K562 (cell line): ENCODE measurements around the gene DGCR2. TPM values are rescaled to one million over a fixed set of nuclear protein-coding genes. Genes with fewer than 3 reads are reported as not detected.

Experiments used
- CBX3 ChIP-seq, 2 experiments: IDR thresholded peaks; 1 replicate in 1 of 2; 2 replicates in 1 of 2; pipeline ENCODE4 v1.6.1; 2012; ENCODE audit warnings: inconsistent platforms in 2 of 2, low read length in 2 of 2, borderline replicate concordance in 1 of 2, control low read depth in 1 of 2
- ETV1 ChIP-seq: fragments of 450-650 bp; conservative IDR thresholded peaks from 2 replicates; pipeline ENCODE4 v1.6.1; 2016; ENCODE audit warnings: missing genetic modification characterization, control low read depth, low read depth, missing compliant biosample characterization
- GABPB1 ChIP-seq: sonication (generic); formaldehyde crosslinking; IDR thresholded peaks from 2 replicates; pipeline ENCODE4 v1.8.0; 2022; ENCODE audit warnings: mild to moderate bottlenecking, missing genetic modification reagents
- IRF2 ChIP-seq: sonication (generic); formaldehyde crosslinking; IDR thresholded peaks from 2 replicates; pipeline ENCODE4 v1.8.1; 2022; ENCODE audit warnings: mild to moderate bottlenecking, missing genetic modification reagents
- MAFF ChIP-seq: IDR thresholded peaks from 2 replicates; pipeline ENCODE4 v1.6.1; 2012; ENCODE audit warnings: low read length, improper control_type of control experiment
- PRMT5 ChIP-seq: sonication (generic); formaldehyde crosslinking; IDR thresholded peaks from 2 replicates; pipeline ENCODE4 v1.5.0; 2020; ENCODE audit warnings: missing genetic modification reagents
- SRSF7 ChIP-seq: fragments of 200-400 bp; formaldehyde crosslinking; optimal IDR thresholded peaks from 2 replicates; pipeline ENCODE3; 2017; ENCODE audit warnings: mild to moderate bottlenecking, low read depth, low read length
- TBL1XR1 ChIP-seq, 2 experiments: IDR thresholded peaks; 2 replicates each; pipeline ENCODE4 v1.6.1; 2012; ENCODE audit warnings: improper control_type of control experiment in 2 of 2, low read length in 2 of 2, mild to moderate bottlenecking in 1 of 2
- U2AF1 ChIP-seq: fragments of 200-400 bp; formaldehyde crosslinking; optimal IDR thresholded peaks from 2 replicates; pipeline ENCODE3; 2017; ENCODE audit warnings: mild to moderate bottlenecking, low read depth, low read length, moderate library complexity
- ZNF3 ChIP-seq: fragments of 250-450 bp; sonication (Bioruptor Pico); IDR thresholded peaks from 2 replicates; pipeline ENCODE4 v1.5.0; 2021; ENCODE audit warnings: mild to moderate bottlenecking, moderate library complexity
- polyA plus RNA-seq, 8 experiments: library from polyadenylated mRNA; depleted of rRNA in 4 of 8; stranded (reverse) in 5 of 8; unstranded in 3 of 8; fragments of >200 nt; fragmentation: Nextera tagmentation in 2 of 8; fragmentation: Illumina TruSeq in 1 of 8; extraction: Ambion mirVana in 2 of 8; extraction: Trizol in 1 of 8; gene quantifications; 2 replicates each; pipeline versions ENCODE4 v1.2.1 to v1.2.3, GENCODE V29; 2011 to 2014; ENCODE audit warnings: inconsistent platforms in 1 of 8, missing spikeins in 1 of 8
- total RNA-seq, 7 experiments: library from RNA; depleted of rRNA in 6 of 7; stranded (reverse); fragments of >200 nt in 6 of 7; fragmentation: Illumina TruSeq in 2 of 7; extraction: Trizol in 2 of 7; gene quantifications; 2 replicates each; pipeline versions ENCODE4 v1.2.1 to v1.2.3, GENCODE V29; 2011 to 2021; ENCODE audit warnings: low replicate concordance in 1 of 7
- TF ChIP-seq, protein P1 (sequence below), 2 experiments: fragments of 450-650 bp; IDR thresholded peaks; 2 replicates each; pipeline ENCODE4 v1.6.1; 2018; ENCODE audit warnings: mild to moderate bottlenecking in 2 of 2, low read depth in 1 of 2; ENCODE audit not compliant: partially characterized antibody in 2 of 2
- TF ChIP-seq, protein P2 (sequence below), 2 experiments: fragments of 450-650 bp; conservative IDR thresholded peaks; 2 replicates each; pipeline ENCODE4 v1.6.1; 2017; ENCODE audit warnings: mild to moderate bottlenecking in 2 of 2, moderate library complexity in 2 of 2
- TF ChIP-seq, protein P3 (sequence below): IDR thresholded peaks from 2 replicates; pipeline ENCODE4 v1.6.1; 2012; ENCODE audit warnings: low read depth, low read length, improper control_type of control experiment, borderline replicate concordance
- TF ChIP-seq, protein P4 (sequence below): sonication (generic); formaldehyde crosslinking; IDR thresholded peaks from 2 replicates; pipeline ENCODE4 v1.5.0; 2020; ENCODE audit warnings: missing genetic modification reagents

Gene DGCR2
- total and polyA plus RNA-seq, 9 of the 15 experiments (the other 6 are each of a cell fraction or from before 2014, with no cell fraction given) = 0.69 to 101 (median 56.4) TPM

DNA sequence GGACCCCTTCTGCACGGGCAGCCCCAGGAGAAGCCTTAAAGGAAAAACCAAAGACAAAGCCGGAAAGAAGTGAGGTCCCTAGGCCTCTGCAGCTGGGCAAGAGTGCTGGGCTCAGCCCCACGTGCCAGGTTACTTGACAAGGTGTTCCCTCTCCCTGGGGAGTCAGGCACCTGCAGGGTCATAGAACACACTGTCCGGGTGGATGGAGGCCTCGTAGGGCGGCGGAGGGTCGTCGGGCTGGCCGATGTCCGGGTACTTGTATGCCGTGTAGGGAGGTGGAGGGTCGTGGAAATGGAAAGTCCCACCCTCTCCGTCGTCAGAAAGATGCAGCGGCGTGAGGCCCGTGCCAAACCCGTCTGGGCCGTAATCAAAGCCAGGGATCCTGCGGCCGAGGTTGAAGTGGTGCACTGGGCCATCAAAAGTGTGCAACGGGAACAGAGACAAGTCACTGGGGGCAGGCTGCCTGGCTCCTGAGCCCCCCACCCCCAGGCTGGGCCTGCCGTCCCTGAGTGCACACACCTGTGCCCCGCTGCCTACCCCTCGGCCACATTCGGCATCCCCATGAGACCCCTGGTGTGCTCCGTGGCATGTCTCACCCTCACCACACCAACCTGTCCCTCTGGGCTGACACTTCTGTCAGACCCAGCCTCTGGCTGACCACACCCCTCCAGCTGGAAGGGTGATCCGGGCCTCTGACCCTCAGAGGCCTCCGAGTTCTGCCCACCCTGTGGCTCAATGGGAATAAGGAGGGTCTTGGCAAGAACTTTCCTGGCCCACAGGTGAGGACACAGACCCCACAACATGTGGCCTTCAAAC is 81.1 kb downstream of the DGCR2 start (continued):
- TF ChIP-seq, protein P1, sequence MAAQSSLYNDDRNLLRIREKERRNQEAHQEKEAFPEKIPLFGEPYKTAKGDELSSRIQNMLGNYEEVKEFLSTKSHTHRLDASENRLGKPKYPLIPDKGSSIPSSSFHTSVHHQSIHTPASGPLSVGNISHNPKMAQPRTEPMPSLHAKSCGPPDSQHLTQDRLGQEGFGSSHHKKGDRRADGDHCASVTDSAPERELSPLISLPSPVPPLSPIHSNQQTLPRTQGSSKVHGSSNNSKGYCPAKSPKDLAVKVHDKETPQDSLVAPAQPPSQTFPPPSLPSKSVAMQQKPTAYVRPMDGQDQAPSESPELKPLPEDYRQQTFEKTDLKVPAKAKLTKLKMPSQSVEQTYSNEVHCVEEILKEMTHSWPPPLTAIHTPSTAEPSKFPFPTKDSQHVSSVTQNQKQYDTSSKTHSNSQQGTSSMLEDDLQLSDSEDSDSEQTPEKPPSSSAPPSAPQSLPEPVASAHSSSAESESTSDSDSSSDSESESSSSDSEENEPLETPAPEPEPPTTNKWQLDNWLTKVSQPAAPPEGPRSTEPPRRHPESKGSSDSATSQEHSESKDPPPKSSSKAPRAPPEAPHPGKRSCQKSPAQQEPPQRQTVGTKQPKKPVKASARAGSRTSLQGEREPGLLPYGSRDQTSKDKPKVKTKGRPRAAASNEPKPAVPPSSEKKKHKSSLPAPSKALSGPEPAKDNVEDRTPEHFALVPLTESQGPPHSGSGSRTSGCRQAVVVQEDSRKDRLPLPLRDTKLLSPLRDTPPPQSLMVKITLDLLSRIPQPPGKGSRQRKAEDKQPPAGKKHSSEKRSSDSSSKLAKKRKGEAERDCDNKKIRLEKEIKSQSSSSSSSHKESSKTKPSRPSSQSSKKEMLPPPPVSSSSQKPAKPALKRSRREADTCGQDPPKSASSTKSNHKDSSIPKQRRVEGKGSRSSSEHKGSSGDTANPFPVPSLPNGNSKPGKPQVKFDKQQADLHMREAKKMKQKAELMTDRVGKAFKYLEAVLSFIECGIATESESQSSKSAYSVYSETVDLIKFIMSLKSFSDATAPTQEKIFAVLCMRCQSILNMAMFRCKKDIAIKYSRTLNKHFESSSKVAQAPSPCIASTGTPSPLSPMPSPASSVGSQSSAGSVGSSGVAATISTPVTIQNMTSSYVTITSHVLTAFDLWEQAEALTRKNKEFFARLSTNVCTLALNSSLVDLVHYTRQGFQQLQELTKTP (IDR thresholded peaks at IDR 0.05; ENCODE audit: low read depth in 1 of 2, partially characterized antibody in 2 of 2) = no peak
- TF ChIP-seq PRMT5 (CRISPR knock-in tag) (no peak), ETV1 (tag) (no peak), TBL1XR1 (IDR thresholded peaks at IDR 0.05; ENCODE audit: low read length in 2 of 2) (no peak), ZNF3 (CRISPR knock-in tag) (no peak), MAFF (no peak), CBX3 (IDR thresholded peaks at IDR 0.05; ENCODE audit: borderline replicate concordance in 1 of 2, low read length in 2 of 2) (no peak), SRSF7 (no peak), GABPB1 (CRISPR knock-in tag) (no peak), IRF2 (CRISPR knock-in tag) (0 out of 2 replicates have a peak, but pooled peaks have one; percentile 53), U2AF1 (no peak)
- TF ChIP-seq, protein P2, sequence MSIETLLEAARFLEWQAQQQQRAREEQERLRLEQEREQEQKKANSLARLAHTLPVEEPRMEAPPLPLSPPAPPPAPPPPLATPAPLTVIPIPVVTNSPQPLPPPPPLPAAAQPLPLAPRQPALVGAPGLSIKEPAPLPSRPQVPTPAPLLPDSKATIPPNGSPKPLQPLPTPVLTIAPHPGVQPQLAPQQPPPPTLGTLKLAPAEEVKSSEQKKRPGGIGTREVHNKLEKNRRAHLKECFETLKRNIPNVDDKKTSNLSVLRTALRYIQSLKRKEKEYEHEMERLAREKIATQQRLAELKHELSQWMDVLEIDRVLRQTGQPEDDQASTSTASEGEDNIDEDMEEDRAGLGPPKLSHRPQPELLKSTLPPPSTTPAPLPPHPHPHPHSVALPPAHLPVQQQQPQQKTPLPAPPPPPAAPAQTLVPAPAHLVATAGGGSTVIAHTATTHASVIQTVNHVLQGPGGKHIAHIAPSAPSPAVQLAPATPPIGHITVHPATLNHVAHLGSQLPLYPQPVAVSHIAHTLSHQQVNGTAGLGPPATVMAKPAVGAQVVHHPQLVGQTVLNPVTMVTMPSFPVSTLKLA (conservative IDR thresholded peaks at IDR 0.05) = no peak
- TF ChIP-seq, protein P3, sequence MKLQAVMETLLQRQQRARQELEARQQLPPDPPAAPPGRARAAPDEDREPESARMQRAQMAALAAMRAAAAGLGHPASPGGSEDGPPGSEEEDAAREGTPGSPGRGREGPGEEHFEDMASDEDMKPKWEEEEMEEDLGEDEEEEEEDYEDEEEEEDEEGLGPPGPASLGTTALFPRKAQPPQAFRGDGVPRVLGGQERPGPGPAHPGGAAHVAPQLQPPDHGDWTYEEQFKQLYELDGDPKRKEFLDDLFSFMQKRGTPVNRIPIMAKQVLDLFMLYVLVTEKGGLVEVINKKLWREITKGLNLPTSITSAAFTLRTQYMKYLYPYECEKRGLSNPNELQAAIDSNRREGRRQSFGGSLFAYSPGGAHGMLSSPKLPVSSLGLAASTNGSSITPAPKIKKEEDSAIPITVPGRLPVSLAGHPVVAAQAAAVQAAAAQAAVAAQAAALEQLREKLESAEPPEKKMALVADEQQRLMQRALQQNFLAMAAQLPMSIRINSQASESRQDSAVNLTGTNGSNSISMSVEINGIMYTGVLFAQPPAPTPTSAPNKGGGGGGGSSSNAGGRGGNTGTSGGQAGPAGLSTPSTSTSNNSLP = no peak
- TF ChIP-seq, protein P4, sequence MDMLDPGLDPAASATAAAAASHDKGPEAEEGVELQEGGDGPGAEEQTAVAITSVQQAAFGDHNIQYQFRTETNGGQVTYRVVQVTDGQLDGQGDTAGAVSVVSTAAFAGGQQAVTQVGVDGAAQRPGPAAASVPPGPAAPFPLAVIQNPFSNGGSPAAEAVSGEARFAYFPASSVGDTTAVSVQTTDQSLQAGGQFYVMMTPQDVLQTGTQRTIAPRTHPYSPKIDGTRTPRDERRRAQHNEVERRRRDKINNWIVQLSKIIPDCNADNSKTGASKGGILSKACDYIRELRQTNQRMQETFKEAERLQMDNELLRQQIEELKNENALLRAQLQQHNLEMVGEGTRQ (CRISPR knock-in tag) = no peak
- TF ChIP-seq, all 486 proteins: peak for 9
